HG03378 (cell line): Measurements from ENCODE around the gene HNRNPK.
"Not testable (repeated sequence)": the region's sequence is repeated elsewhere in the genome, so short reads cannot be mapped to it uniquely, and the experiment has no call there.

Experiments
- ATAC-seq: cut with Tn5 transposase; IDR thresholded peaks from one replicate; pipeline ENCODE4 v1.9.1; 2021; ENCODE audit warnings: mild to moderate bottlenecking, moderate library complexity; ENCODE audit not compliant: unreplicated experiment

HNRNPK gene

DNA sequence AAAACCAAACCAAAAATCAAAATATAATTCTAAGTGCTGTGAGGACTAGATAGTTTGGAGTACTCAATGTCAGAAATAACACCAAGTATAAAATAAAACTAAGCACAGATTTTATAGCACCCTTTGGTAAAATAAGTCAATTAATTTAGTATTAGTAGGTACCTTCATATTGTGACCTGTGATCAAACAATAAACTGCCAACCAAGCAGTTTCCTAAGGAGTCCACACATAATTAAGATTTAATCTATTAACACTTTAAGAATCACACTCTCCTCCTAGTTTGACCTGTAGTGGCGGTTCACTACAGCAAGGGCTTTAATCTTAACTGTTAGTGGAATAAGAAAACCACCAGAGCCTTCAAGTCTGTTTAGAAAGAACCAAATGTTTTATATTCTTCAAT, 2.8 kb downstream of the HNRNPK start:
- ATAC-seq, result no peak

DNA sequence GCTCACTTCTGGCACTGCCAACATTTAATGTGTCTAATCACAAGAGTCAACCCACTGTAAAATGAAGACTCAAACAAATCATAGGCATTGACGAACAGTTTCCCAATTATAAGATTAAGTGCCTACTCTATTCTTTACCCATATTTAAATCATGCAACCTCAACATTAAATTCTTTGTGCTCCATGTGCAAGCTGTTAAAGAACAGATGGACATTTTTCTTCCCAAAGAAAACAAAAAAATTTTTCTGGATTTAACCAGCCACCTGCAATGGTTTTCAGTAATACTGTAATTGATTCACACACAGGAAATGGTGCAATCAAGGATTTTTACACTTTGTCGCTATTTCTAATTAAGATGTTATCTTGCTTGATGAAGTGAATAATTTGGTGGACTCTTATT, 3.6 kb downstream of the HNRNPK start:
- no peak for ATAC-seq

DNA sequence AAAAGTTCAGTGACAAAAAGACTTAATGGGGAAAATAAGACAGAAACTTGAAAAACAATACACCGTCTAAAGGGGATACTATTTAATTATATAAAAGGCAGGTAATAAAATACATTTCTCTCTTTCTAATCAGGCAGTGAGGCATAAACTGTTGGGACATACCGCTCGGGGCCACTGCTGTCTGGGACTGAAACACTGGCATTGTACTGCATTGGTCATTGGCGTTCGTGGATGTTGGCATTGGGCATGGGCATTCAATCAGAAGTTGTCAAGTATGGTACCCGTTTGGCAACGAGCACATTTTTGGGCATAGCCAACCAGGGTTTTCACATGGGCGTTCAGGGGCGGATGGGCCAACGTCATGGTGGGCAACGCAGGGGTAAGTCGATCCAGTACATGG, 4.7 kb downstream of the HNRNPK start:
- no peak for ATAC-seq

DNA sequence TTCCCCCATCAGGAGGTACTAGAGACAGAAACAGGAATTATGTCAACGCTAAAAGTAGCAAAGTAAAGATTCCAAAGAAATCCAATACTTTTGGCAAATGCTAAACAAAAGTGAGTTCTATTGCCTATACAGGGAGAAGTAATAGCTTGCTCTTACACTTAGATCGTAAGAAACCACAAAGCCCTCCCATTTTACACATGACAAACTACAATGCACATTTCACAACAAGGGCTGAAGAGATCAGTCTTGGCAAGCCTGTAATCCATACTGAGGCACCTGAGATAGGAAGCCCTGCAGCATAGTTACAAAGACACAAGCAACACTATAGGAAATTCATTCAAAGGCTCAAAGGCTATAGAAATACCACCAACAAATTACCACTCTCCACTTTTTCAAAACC, 7.7 kb downstream of the HNRNPK start:
- no peak for ATAC-seq

DNA sequence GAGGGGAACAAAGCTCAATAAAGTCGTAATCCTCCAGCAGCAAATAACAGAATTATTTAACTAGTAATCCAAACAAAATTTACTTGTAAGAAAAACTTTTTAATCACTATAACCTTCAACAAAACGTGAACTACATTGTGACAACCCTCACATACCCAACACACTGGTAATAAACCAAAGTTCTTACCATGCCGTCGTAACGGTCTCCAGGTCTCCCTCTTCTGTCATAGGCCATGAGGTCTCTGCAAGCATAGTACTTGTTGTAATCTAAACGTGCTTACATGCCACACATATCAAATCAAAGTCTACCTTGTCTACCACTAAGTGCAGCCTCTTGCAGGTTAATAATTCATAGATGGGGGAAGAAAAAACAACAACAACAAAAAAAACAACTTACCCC, 8.5 kb downstream of the HNRNPK start:
- ATAC-seq, result no peak

DNA sequence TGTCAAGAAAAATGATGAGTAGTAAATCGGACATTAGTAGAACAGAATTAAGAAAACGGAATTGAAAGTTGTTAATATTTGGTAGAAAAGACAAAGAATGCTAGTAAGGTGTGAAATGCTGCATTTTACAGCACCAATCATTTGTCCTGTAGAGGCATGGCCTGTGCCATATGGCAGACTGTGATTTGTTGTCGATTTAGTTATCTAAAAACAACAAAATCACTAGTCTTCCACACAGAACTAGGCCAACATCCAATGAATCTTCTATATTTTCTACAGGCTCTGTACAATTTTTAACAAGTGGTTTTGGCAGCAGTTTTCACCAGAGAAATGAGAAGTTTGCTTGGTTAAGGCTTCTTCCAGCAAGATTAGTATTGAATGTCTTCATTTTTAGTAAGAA, 10.4 kb downstream of the HNRNPK start:
- no peak for ATAC-seq

DNA sequence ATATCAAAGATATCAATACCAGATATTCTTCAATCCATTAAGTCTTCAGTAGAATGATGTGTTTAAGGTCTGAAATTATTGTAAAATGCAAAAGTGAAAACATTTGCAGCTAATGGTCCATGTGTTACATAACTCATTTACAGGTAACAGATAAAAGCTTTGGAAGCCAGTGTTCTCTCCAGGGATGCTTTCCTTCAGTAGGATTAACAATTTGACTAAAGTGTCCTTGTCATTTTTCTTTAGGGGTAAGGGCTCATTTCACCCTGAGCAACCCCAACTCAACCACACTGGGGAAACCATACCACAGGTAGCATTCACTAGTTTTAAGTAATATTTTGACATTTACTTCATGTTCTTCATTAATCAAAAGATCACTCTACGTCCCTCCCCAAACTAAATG, 12.9 kb downstream of the HNRNPK start:
- no peak for ATAC-seq

DNA sequence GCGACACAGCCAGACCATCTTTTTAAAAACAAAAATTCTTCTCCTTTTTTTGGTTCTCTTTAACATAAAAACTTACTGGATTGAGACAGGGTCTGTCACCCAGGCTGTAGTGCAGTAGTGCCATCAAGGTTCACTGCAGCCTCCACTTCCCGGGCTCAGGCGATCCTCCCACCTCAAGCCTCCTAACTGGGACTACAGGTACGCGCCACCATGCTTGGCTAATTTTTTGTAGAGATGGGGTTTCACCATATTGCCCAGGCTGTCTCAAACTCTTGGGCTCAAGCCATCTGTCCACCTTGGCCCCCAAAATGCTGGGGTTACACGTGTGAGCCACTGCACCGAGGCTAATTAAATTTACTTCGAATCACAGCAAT, 13.8 kb downstream of the HNRNPK start:
- ATAC-seq, result no peak

DNA sequence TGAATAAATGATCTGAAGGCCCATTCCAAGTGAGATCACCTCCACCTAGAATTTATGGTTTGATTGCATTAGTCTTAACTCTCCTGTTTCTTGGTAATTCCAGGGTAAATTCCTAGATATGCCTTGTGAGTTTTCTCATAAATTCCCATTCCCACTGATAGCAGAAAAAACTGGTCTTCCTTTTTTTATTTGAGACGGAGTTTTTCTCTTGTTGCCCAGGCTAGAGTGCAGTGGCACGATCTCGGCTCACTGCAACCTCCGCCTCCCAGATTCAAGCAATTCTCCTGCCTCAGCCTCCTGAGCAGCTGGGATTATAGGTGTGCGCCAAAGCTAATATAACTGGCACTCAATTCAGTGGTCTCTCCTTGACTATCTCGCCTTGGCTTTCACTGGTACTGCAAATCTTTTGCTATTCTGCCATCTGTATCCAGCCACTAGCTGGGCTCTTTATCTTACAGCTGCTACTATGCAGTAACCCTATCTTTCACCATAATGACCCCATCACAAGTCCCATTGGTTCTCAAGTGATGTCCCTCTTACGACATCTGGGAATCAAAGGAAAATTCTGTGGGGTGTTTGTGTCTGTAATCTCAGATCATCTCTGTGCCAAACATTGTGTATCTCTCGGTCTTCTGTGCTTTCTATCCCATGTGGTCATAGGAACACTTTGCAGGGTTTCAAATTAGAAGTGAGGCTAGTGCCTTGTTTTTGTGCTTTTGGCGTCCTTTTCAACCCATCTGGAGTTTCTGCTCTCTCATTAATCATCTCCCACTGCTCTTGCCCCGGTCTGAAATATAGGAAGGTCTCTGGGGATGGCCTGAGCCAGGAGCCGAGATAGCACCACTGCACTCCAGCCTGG, 14.4 kb downstream of the HNRNPK start:
- ATAC-seq, result no peak

DNA sequence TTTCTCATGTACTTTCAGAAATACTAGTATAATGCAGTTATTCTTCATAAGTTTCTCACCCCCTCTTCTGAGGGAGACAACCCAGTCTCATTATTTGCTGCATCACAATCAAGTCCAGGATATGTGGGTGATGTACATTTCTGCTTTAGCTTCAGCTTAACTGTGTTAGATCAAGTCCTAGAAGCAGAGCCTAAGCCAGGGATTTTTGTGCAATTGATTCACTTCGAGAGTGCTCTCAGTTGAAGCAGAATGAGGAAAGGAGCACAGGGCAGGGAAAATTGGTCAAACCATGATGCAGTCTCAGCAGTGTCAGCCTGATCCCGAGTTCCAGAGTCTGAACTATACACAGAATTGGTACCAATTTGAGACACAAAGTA, 15.1 kb downstream of the HNRNPK start:
- no peak for ATAC-seq

DNA sequence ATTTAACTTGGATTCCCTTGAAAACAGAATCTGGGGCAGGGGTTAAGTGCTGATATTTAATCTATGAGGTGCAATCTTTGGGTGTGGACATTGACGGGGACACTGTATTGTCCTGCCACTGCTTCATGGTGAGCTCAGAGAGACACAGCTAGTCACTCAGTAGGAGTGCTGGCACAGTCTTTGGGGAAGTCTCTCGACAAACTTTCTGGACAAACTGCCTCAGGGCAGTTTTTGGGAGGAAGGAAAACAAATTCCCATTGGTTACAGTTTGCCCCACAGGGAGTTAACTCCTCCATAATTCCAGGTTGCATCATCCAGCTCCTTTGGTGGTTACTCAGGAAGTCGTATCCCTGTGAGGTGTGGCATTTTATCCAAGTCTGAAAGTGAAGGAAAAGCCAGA, 17.9 kb downstream of the HNRNPK start:
- no peak for ATAC-seq

DNA sequence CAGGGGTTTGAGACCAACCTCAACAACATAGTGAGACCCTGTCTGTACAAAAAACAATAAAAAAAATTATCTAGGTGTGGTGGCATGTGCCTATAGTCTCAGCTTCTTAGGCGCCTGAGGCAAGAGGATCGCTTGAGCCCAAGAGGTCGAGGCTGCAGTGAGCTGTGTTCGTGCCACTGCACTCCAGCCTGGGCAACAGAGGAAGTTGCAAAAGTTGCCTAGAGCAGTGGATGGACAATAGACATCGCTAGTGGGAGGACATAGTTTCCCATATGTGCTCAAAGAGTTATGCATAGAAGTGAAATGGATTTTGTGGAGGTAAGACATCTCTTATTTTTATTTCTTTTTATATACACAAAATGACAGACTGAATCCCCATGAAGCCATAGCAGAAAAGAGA, 19.0 kb downstream of the HNRNPK start:
- no peak for ATAC-seq

DNA sequence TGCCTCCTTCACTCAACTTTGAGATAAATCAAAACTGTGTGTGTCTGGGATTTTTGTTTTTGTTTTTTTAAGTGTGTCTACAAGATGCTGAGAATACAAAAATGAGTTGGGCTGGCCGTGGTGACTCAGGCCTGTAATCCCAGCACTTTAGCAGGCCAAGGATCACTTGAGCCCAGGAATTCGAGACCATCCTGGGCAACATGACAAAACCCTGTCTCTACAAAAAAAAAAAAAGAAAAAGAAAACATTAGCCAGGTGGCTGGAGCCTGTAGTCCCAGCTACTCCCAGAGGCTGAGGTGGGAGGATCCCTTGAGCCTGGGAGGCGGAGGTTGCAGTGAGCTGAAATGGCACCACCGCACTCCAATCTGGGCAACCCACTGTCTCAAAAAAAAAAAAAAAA, 21.0 kb downstream of the HNRNPK start:
- no peak for ATAC-seq

DNA sequence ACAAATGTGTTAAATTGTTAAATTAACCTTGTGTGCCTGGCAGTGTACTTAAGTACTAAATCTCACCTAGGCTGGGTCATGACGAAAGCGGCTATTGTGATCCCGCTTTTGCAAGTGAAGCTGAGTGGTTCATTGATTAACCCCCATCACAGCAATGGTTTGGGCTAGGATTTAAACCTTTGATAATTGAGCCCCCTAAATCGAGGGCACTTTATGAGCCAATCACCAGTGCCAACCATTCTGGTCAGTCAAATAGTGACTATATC, 22.8 kb downstream of the HNRNPK start:
- no peak for ATAC-seq

DNA sequence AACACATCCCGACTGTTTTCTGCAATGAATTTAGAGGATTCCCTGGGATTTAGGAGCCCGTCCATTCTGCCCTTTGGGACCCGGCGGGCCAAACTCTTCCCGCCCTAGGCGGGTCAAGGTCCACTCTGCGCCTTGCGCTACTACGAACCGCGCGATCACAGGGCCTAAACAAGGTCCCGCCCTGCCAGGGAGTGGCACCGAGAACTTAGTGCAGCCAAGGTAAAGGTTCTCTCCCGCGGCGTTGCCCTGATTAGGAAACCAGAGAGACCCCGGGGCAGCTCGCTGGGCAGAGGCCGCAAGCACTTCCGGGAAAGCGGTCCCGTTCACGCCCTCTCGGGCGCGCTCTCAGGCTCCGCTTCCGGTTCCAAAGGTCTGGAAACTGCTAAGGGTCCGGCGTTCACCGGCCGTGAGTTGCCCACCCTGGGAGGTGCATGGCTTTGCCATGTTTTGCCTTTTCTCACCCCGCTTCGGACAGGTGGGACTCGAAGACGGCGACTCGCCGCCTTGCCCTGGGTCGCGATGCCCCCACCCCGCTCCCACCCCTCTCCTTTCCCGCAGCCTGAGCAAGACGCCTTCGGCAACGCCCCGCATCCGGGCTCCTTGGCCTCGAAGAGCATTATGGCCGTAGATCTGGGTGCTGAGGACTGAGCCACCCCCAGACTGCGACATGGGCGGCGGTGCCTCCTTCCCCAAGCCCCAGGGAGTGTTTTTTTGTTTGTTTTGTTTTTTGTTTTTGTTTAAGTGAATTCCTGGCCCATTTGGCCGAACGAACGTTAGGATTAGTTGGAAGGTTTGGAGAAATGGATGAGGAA, 23.4 kb downstream of the HNRNPK start:
- ATAC-seq, result peak; percentile 79

DNA sequence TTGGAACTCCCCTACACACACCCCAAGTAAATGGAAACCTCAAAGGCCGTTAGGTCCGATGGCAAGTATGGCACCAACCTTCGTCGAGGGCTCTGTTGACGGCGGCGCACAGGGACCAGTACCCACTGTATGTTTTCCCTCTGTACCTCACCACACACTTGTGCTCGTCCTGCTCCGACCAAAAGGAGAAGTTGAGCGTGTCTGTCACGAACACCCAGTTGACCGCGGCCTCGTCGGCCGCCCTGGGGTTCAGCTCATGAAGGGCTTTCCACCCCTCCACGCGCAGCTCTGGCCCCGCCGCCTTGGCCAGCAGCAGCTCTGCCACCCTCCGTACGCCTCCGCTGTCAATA, 24.0 kb downstream of the HNRNPK start:
- peak; percentile 62 for ATAC-seq

DNA sequence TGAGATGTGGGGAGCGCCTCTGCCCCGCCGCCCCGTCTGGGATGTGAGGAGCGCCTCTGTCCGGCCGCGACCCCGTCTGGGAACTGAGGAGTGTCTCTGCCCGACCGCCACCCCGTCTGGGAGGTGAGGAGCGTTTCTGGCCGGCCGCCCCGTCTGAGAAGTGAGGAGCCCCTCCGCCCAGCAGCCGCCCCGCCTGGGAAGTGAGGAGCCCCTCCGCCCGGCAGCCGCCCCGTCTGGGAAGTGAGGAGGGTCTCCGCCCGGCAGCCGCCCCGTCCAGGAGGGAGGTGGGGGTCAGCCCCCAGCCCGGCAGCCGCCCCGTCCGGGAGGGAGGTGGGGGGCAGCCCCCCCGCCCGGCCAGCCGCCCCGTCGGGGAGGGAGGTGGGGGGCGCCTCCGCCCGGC, 31.9 kb downstream of the HNRNPK start:
- ATAC-seq, result not testable (repeated sequence)

DNA sequence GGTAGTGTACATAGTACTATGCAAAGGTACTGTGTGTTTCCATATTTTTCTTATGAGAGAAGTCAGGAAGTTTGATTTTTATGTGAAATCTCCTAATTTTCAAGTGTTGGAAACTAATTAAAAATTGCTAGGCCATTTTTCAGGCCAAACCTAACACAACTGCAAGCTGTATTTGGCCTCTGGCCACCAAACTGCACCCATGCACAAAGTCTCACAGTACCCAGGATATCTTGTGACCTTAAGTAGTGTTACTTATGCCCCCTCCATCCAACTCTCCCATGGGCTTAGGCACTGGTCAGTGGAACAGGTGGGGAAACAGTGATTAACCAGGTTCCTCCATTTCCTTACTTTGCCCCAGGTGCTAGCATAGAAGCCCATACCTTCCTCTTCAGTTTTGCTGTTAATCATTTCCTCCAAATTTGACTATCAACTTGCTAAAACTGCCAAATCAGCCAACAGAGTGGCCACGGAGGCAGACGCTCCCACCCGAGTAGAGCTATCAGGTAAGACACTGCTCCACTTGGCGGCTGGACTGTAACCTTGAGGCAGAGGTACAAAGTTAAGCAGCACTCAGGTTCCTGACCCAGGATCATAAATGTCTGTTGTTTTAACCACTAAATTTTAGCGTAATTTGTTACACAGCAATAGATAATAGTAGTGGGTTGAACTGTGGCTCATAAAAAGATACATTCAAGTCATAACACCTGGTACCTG, 39.3 kb downstream of the HNRNPK start:
- no peak for ATAC-seq

DNA sequence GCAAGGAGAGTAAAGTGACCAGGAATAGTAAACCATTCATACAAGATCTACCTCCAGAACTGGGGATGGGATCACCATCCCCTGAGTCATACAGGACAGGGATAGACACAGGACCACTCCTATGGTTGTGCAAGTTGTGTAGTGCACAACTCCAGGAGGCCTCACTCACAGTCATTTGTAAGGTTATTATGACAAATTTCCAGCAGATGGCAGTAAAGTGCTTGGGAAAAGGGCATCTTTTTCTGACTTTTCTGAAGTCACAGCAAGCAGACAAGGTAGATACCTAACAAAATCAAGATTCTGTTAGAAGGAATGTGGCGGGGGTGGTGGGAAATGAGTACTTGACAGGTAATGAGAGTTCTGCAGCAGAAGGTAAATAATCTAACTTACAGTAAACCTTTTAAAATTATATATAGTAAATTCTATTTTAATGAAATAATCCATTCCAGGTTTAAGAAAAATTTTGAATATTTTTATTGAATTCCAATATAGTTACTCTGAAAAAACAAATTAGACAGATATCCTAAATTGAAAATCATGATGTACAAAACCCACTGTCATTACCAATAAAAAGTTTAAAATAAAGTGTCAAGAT, 42.1 kb downstream of the HNRNPK start:
- peak; percentile 71 for ATAC-seq

DNA sequence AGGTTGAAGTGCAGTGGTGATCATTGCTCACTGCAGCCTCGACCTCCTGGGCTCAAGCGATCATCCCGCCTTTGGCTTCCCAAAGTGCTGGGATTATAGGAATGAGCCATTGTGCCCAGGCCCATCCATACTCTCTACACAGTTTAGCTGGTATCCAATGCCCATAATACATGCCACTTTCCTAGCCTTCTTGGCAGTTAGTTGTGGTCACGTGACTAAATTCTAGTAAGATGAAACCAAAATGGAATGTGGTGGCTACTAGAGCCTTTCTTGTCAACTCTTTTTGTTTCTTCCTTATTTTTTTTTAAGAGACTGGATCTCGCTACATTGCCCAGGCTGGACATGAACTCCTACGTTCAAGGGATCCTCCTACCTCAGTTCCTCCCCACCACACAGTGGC, 43.5 kb downstream of the HNRNPK start:
- ATAC-seq, result no peak

DNA sequence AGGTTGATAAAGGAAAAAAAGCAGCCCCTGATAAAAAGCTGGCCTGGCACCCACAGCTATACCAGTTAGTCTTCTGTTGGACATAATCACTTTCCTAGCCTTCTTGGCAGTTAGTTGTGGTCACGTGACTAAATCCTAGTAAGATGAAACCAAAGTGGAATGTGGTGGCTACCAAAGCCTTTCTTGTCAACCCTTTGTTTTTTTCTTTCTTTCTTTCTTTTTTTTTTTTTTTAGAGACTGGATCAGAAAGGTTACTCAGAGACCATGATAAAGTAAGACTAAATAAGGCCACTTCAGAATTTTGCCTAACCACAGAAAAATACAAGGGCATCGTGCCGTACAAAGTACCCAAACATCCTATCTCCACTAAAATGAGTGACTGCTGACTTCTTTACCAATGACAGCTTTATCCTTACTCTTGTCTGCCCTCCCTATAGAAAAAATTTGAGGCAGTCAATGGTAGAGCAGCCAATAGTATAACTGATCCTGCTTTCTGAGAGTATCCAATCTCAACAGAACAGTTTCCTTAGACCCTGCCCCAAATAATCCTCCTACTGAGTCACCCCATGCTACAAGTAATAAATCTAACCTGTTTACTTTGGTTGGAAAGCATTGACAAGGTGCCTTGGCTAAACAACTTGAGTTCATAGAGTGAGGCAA, 44.6 kb downstream of the HNRNPK start:
- no peak for ATAC-seq
